HEK293 (cell line): Measurements from ENCODE around the gene SYTL1.

ENCODE experiments used
- AEBP2 ChIP-seq: fragments of 450-650 bp; formaldehyde crosslinking; IDR thresholded peaks from 2 replicates; pipeline ENCODE4 v1.5.1; 2016; ENCODE audit warnings: missing biosample characterization, missing genetic modification characterization, borderline replicate concordance
- BCL11B ChIP-seq: fragments of 450-650 bp; formaldehyde crosslinking; IDR thresholded peaks from 2 replicates; pipeline ENCODE4 v1.5.1; 2016; ENCODE audit warnings: low read depth, missing biosample characterization, missing genetic modification characterization
- IKZF3 ChIP-seq: fragments of 450-650 bp; IDR thresholded peaks from 2 replicates; pipeline ENCODE4 v1.5.0; 2018; ENCODE audit warnings: missing biosample characterization, mild to moderate bottlenecking, missing genetic modification characterization, moderate library complexity
- KLF10 ChIP-seq: fragments of 450-650 bp; IDR thresholded peaks from 2 replicates; pipeline ENCODE4 v1.5.1; 2018; ENCODE audit warnings: missing biosample characterization, mild to moderate bottlenecking, missing genetic modification characterization
- KLF7 ChIP-seq: fragments of 450-650 bp; formaldehyde crosslinking; IDR thresholded peaks from 2 replicates; pipeline ENCODE4 v1.5.1; 2016; ENCODE audit warnings: missing biosample characterization, missing genetic modification characterization, borderline replicate concordance
- PRDM1 ChIP-seq: fragments of 450-650 bp; formaldehyde crosslinking; IDR thresholded peaks from 2 replicates; pipeline ENCODE4; 2016; ENCODE audit warnings: missing biosample characterization, missing genetic modification characterization
- REPIN1 ChIP-seq: fragments of 450-650 bp; formaldehyde crosslinking; IDR thresholded peaks from 2 replicates; pipeline ENCODE4 v1.5.1; 2017; ENCODE audit warnings: missing biosample characterization, missing genetic modification characterization, low read depth
- ZBTB48 ChIP-seq: fragments of 450-650 bp; formaldehyde crosslinking; IDR thresholded peaks from 2 replicates; pipeline ENCODE4 v1.5.1; 2016; ENCODE audit warnings: missing biosample characterization, missing genetic modification characterization
- ZBTB49 ChIP-seq: fragments of 450-650 bp; formaldehyde crosslinking; IDR thresholded peaks from 2 replicates; pipeline ENCODE4 v1.5.1; 2016; ENCODE audit warnings: missing biosample characterization, missing genetic modification characterization, low read depth
- ZEB2 ChIP-seq: fragments of 450-650 bp; formaldehyde crosslinking; IDR thresholded peaks from 2 replicates; pipeline ENCODE4 v1.5.1; 2016; ENCODE audit warnings: missing biosample characterization, missing genetic modification characterization
- ZFHX2 ChIP-seq: fragments of 450-650 bp; formaldehyde crosslinking; conservative IDR thresholded peaks from 2 replicates; pipeline ENCODE4 v1.5.1; 2016; ENCODE audit warnings: missing biosample characterization, missing genetic modification characterization
- ZNF10 ChIP-seq: fragments of 450-650 bp; formaldehyde crosslinking; IDR thresholded peaks from 2 replicates; pipeline ENCODE4 v1.5.1; 2017; ENCODE audit warnings: missing biosample characterization, missing genetic modification characterization
- ZNF169 ChIP-seq: fragments of 450-650 bp; formaldehyde crosslinking; IDR thresholded peaks from 2 replicates; pipeline ENCODE4 v1.5.1; 2016; ENCODE audit warnings: missing biosample characterization, missing genetic modification characterization
- ZNF2 ChIP-seq: fragments of 450-650 bp; formaldehyde crosslinking; IDR thresholded peaks from 2 replicates; pipeline ENCODE4 v1.5.1; 2016; ENCODE audit warnings: missing biosample characterization, missing genetic modification characterization
- ZNF214 ChIP-seq: fragments of 450-650 bp; formaldehyde crosslinking; IDR thresholded peaks from 2 replicates; pipeline ENCODE4 v1.5.1; 2017; ENCODE audit warnings: missing biosample characterization, mild to moderate bottlenecking, missing genetic modification characterization, borderline replicate concordance
- ZNF23 ChIP-seq: fragments of 450-650 bp; formaldehyde crosslinking; IDR thresholded peaks from 2 replicates; pipeline ENCODE4 v1.5.1; 2016; ENCODE audit warnings: missing biosample characterization, missing genetic modification characterization, borderline replicate concordance
- ZNF24 ChIP-seq: fragments of 450-650 bp; formaldehyde crosslinking; IDR thresholded peaks from 2 replicates; pipeline ENCODE4 v1.5.1; 2016; ENCODE audit warnings: missing biosample characterization, missing genetic modification characterization
- ZNF280D ChIP-seq: fragments of 450-650 bp; formaldehyde crosslinking; IDR thresholded peaks from 2 replicates; pipeline ENCODE4 v1.5.1; 2016; ENCODE audit warnings: missing biosample characterization, missing genetic modification characterization
- ZNF426 ChIP-seq: fragments of 450-650 bp; formaldehyde crosslinking; IDR thresholded peaks from 2 replicates; pipeline ENCODE4 v1.5.1; 2017; ENCODE audit warnings: missing biosample characterization, missing genetic modification characterization, mild to moderate bottlenecking, inconsistent platforms, moderate library complexity
- ZNF488 ChIP-seq: fragments of 450-650 bp; formaldehyde crosslinking; IDR thresholded peaks from 2 replicates; pipeline ENCODE4 v1.5.1; 2016; ENCODE audit warnings: missing biosample characterization, missing genetic modification characterization
- ZNF521 ChIP-seq: fragments of 450-650 bp; formaldehyde crosslinking; IDR thresholded peaks from 2 replicates; pipeline ENCODE4 v1.5.1; 2017; ENCODE audit warnings: missing biosample characterization, mild to moderate bottlenecking, missing genetic modification characterization
- ZNF529 ChIP-seq: fragments of 450-650 bp; formaldehyde crosslinking; IDR thresholded peaks from 2 replicates; pipeline ENCODE4 v1.5.1; 2017; ENCODE audit warnings: missing genetic modification characterization, missing biosample characterization; ENCODE audit not compliant: insufficient replicate concordance
- ZNF558 ChIP-seq: fragments of 450-650 bp; formaldehyde crosslinking; IDR thresholded peaks from 2 replicates; pipeline ENCODE4 v1.5.1; 2016; ENCODE audit warnings: missing biosample characterization, missing genetic modification characterization
- ZNF561 ChIP-seq: fragments of 450-650 bp; IDR thresholded peaks from 2 replicates; pipeline ENCODE4 v1.5.1; 2018; ENCODE audit warnings: missing biosample characterization, missing genetic modification characterization, borderline replicate concordance
- ZNF639 ChIP-seq: fragments of 450-650 bp; formaldehyde crosslinking; IDR thresholded peaks from 2 replicates; pipeline ENCODE4 v1.5.1; 2016; ENCODE audit warnings: missing biosample characterization, missing genetic modification characterization
- ZNF654 ChIP-seq: fragments of 450-650 bp; formaldehyde crosslinking; IDR thresholded peaks from 2 replicates; pipeline ENCODE4 v1.5.1; 2016; ENCODE audit warnings: low read depth, missing biosample characterization, missing genetic modification characterization
- ZNF677 ChIP-seq: fragments of 450-650 bp; IDR thresholded peaks from 2 replicates; pipeline ENCODE4 v1.5.0; 2018; ENCODE audit warnings: missing biosample characterization, mild to moderate bottlenecking, missing genetic modification characterization, moderate library complexity
- ZNF747 ChIP-seq: fragments of 450-650 bp; formaldehyde crosslinking; IDR thresholded peaks from 2 replicates; pipeline ENCODE4 v1.5.1; 2016; ENCODE audit warnings: missing biosample characterization, missing genetic modification characterization
- ZSCAN4 ChIP-seq: fragments of 450-650 bp; formaldehyde crosslinking; IDR thresholded peaks from 2 replicates; pipeline ENCODE4 v1.5.1; 2017; ENCODE audit warnings: missing biosample characterization, missing genetic modification characterization

Gene SYTL1

GRCh38 chr1:27366411-27367159, 24.8 kb downstream of the SYTL1 start, which contains the start of gene MAP3K6 (continued):
- TF ChIP-seq IKZF3 (tag by site-specific recombination) = peak; percentile 98
- TF ChIP-seq ZNF10 = no peak
- TF ChIP-seq ZBTB49 = no peak
- no peak for TF ChIP-seq ZNF214
- TF ChIP-seq ZNF24 (tag by site-specific recombination) = peak; percentile 61
- peak; percentile 28; the same call in 1 of the 2 replicates for TF ChIP-seq KLF7 (tag by site-specific recombination)
- TF ChIP-seq ZNF529 (tag by site-specific recombination) = no peak
- peak; percentile 95 for TF ChIP-seq ZBTB48
- no peak for TF ChIP-seq ZSCAN4 (tag by site-specific recombination)
- peak; percentile 48; the same call in 1 of the 2 replicates for TF ChIP-seq ZNF677
- no peak for TF ChIP-seq BCL11B (tag by site-specific recombination)
- TF ChIP-seq ZNF169 (tag by site-specific recombination) = no peak
- TF ChIP-seq ZNF23 (tag by site-specific recombination) = no peak
- TF ChIP-seq ZFHX2 (tag by site-specific recombination) = peak; percentile 37; the same call in 1 of the 2 replicates
- TF ChIP-seq KLF10 = peak; percentile 38; the same call in 1 of the 2 replicates
- no peak for TF ChIP-seq ZNF521
- no peak for TF ChIP-seq ZNF654 (tag by site-specific recombination)
- no peak for TF ChIP-seq AEBP2
- TF ChIP-seq ZNF747 (tag by site-specific recombination) = no peak
- peak; percentile 82 for TF ChIP-seq ZEB2 (tag by site-specific recombination)
- TF ChIP-seq ZNF426 (tag by site-specific recombination) = no peak
- TF ChIP-seq ZNF561 (tag by site-specific recombination) = no peak; the same call in 1 of the 2 replicates
- no peak for TF ChIP-seq ZNF488 (tag by site-specific recombination)
- TF ChIP-seq PRDM1 = no peak
- TF ChIP-seq ZNF639 (tag by site-specific recombination) = no peak
- no peak for TF ChIP-seq ZNF280D (tag by site-specific recombination)
- TF ChIP-seq ZNF558 = 0 out of 2 replicates have a peak, but pooled peaks have one; percentile 39
- no peak for TF ChIP-seq REPIN1
- 0 out of 2 replicates have a peak, but pooled peaks have one; percentile 38 for TF ChIP-seq ZNF2
